Smooth muscle cell (in vitro differentiated cells): ENCODE data around the gene DGKE. TPM values are rescaled to one million over a fixed set of nuclear protein-coding genes. Genes with fewer than 3 reads are reported as not detected.

ENCODE experiments used
- DNase-seq: peaks from one replicate; lab custom pipeline; 2025; ENCODE audit not compliant: unreplicated experiment; lab: John Stamatoyannopoulos, UW
- H2AFZ ChIP-seq: fragments of 200-600 bp; sonication (generic); 2 replicates; pipeline ENCODE4 v1.6.0; 2016; ENCODE audit warnings: antibody characterized with exemption, low read depth, mild to moderate bottlenecking
- H3F3A ChIP-seq: fragments of 200-600 bp; sonication (generic); 2 replicates; pipeline ENCODE4 v1.6.0; 2017; ENCODE audit warnings: antibody characterized with exemption, low read depth
- H3K27ac ChIP-seq: fragments of 200-600 bp; sonication (generic); 2 replicates; pipeline ENCODE4 v1.5.1; 2016; ENCODE audit warnings: low read depth, mild to moderate bottlenecking
- H3K27me3 ChIP-seq: fragments of 200-600 bp; sonication (generic); 2 replicates; pipeline ENCODE4 v1.6.1; 2016; ENCODE audit warnings: low read depth, mild to moderate bottlenecking
- H3K36me3 ChIP-seq: fragments of 200-600 bp; sonication (generic); 2 replicates; pipeline ENCODE4 v1.5.1; 2016; ENCODE audit warnings: low read depth
- H3K4me1 ChIP-seq: fragments of 200-600 bp; sonication (generic); 2 replicates; pipeline ENCODE4 v1.5.1; 2016; ENCODE audit warnings: low read depth
- H3K4me2 ChIP-seq: fragments of 200-600 bp; sonication (generic); 2 replicates; pipeline ENCODE4 v1.6.0; 2016; ENCODE audit warnings: mild to moderate bottlenecking
- H3K4me3 ChIP-seq: fragments of 200-600 bp; sonication (generic); 2 replicates; pipeline ENCODE4 v1.5.1; 2016; ENCODE audit warnings: mild to moderate bottlenecking
- H3K79me2 ChIP-seq: fragments of 200-600 bp; sonication (generic); 2 replicates; pipeline ENCODE4 v1.6.0; 2016; ENCODE audit warnings: low read depth, mild to moderate bottlenecking
- H3K9ac ChIP-seq: fragments of 200-600 bp; sonication (generic); 2 replicates; pipeline ENCODE4 v1.6.0; 2016; ENCODE audit warnings: low read depth
- H3K9me3 ChIP-seq: fragments of 200-600 bp; sonication (generic); replicated peaks from 2 replicates; pipeline ENCODE4 v1.5.1; 2016; ENCODE audit warnings: low read depth
- H4K20me1 ChIP-seq: fragments of 200-600 bp; sonication (generic); 2 replicates; pipeline ENCODE4 v1.6.0; 2016; ENCODE audit warnings: low read depth
- CTCF ChIP-seq: fragments of 200-600 bp; sonication (generic); IDR thresholded peaks from 2 replicates; pipeline ENCODE4 v1.5.1; 2017; ENCODE audit warnings: borderline replicate concordance, mild to moderate bottlenecking, antibody characterized with exemption; ENCODE audit not compliant: insufficient read depth, poor library complexity, severe bottlenecking
- WGBS: methylation state at CpG from one replicate; pipeline ENCODE4 v1.1.7; 2016; ENCODE audit warnings: low lambda C conversion rate; 5-methylcytosine and 5-hydroxymethylcytosine counted together
- polyA plus RNA-seq: library from polyadenylated mRNA; unstranded; fragments of >200 nt; fragmentation: Nextera tagmentation; extraction: Ambion mirVana; gene quantifications from 2 replicates; pipeline ENCODE4 v1.2.1, GENCODE V29; 2016
- total RNA-seq: library from RNA; depleted of rRNA; stranded (reverse); fragments of >200 nt; gene quantifications from 2 replicates; pipeline ENCODE4 v1.2.3, GENCODE V29; 2014

Gene DGKE
- total and polyA plus RNA-seq, 2 experiments from 2014 or later: 1.2 to 5.9 TPM

DNA sequence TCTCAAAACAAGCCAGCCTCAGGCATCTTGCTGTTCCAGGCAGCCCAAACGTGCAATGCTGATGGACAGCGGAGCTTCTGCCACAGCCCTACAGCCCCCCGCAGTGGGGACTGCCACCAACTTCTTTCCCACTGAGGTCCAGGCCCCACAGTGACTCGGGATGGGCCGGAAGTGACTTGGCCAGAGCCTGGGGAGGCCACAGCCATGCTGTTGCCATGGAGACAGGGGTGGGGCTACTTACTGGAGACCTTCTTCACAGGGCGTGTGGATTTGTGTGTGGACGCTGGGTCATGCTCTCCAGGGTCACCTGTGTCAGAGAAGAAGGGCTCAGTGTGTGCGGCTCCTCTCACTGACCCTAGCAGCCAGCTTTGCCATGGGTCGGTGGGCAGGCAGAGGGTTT is 64.9 kb downstream of the DGKE start:
- no peaks in the 10 kb centered on the region for H3K79me2 ChIP-seq
- no peak overlapping the region for H2AFZ ChIP-seq
- no peaks in the 10 kb centered on the region for H3K27me3 ChIP-seq
- no peaks in the 10 kb centered on the region for H3F3A ChIP-seq
- H3K36me3 ChIP-seq: no peaks in the 10 kb centered on the region
- H4K20me1 ChIP-seq: no peaks in the 10 kb centered on the region
- H3K4me2 ChIP-seq: no peak overlapping the region
- TF ChIP-seq CTCF: no peak
- H3K9ac ChIP-seq: no peak overlapping the region
- WGBS: 83% methylated on average over 9 of the region's 9 CpGs
- H3K27ac ChIP-seq: no peak overlapping the region
- no peak overlapping the region for H3K4me3 ChIP-seq
- no peaks in the 10 kb centered on the region for H3K4me1 ChIP-seq
- no peak for DNase-seq
- no peaks in the 10 kb centered on the region for H3K9me3 ChIP-seq

DNA sequence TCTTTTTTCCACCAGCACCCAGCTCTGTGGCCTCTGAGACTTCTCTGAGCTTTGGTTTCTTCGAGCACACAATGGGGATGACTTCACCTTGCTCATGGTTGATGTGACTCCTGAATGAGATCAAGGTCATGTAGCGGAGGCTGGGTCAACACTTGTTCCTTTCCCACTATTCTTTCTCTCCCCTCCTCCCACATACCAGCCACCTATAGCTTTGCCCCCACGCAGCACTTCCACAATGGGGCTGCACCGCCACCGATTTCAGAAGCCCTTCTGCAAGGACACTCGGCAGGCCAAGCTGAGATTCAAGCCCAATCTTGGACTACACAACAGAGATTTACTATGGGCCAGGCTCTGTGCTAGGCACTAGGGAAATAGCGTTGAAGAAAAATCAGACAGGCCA is 65.5 kb downstream of the DGKE start:
- 99% methylated on average over 7 of the region's 7 CpGs for WGBS

GRCh38 chr17:56902348-56902747 is 68.4 kb downstream of the DGKE start:
- H3K4me1 ChIP-seq: no peaks in the 10 kb centered on the region
- TF ChIP-seq CTCF: no peak
- no peak overlapping the region for H3K27ac ChIP-seq
- no peaks in the 10 kb centered on the region for H4K20me1 ChIP-seq
- no peaks in the 10 kb centered on the region for H3K9me3 ChIP-seq
- peaks cover 7% of the 10 kb centered on the region for H3K36me3 ChIP-seq
- H3K27me3 ChIP-seq: no peaks in the 10 kb centered on the region
- H3F3A ChIP-seq: no peaks in the 10 kb centered on the region
- no peak for DNase-seq
- H3K4me3 ChIP-seq: no peak overlapping the region
- no peak overlapping the region for H3K9ac ChIP-seq
- H3K4me2 ChIP-seq: no peak overlapping the region
- H2AFZ ChIP-seq: no peak overlapping the region
- no peaks in the 10 kb centered on the region for H3K79me2 ChIP-seq
- WGBS: 84% methylated on average over 4 of the region's 4 CpGs

More for the DNA sequence above, 65.5 kb downstream of the DGKE start:
- Histone ChIP-seq H3K4me3 (no peak overlapping the region), H3K4me1 (no peaks in the 10 kb centered on the region), H3F3A (no peaks in the 10 kb centered on the region), H3K9me3 (no peaks in the 10 kb centered on the region), H3K36me3 (no peaks in the 10 kb centered on the region), H4K20me1 (no peaks in the 10 kb centered on the region), H3K9ac (no peak overlapping the region), H3K27me3 (no peaks in the 10 kb centered on the region), H3K27ac (no peak overlapping the region), H2AFZ (no peak overlapping the region), H3K79me2 (no peaks in the 10 kb centered on the region), H3K4me2 (no peak overlapping the region)
- TF ChIP-seq CTCF: no peak
- no peak for DNase-seq

GRCh38 chr17:56903560-56903959 is 69.6 kb downstream of the DGKE start:
- no peak for TF ChIP-seq CTCF
- H3K4me3 ChIP-seq: no peak overlapping the region
- H3K79me2 ChIP-seq: no peaks in the 10 kb centered on the region
- no peaks in the 10 kb centered on the region for H3K9me3 ChIP-seq
- H3K4me2 ChIP-seq: no peak overlapping the region
- H3F3A ChIP-seq: no peaks in the 10 kb centered on the region
- H3K36me3 ChIP-seq: peaks cover 8% of the 10 kb centered on the region
- no peaks in the 10 kb centered on the region for H3K27me3 ChIP-seq
- WGBS: 89% methylated on average over 5 of the region's 5 CpGs
- H4K20me1 ChIP-seq: no peaks in the 10 kb centered on the region
- no peak overlapping the region for H3K9ac ChIP-seq
- no peak overlapping the region for H2AFZ ChIP-seq
- no peak overlapping the region for H3K27ac ChIP-seq
- H3K4me1 ChIP-seq: no peaks in the 10 kb centered on the region
- DNase-seq: no peak
